Hematopoietic multipotent progenitor cell (in vitro differentiated cells): Measurements from ENCODE around the gene DGKG. TPM values are rescaled to one million over a fixed set of nuclear protein-coding genes. Genes with fewer than 3 reads are reported as not detected.

Source experiments
- DNase-seq, 3 donors: peaks; one replicate each; pipeline ENCODE4 v3.0.0-alpha.2; 2011 to 2015; ENCODE audit warnings: low read depth in 2 of 3, low spot score in 2 of 3
- total RNA-seq: library from RNA; depleted of rRNA; stranded (reverse); fragments of >200 nt; gene quantifications from one replicate; pipeline ENCODE4 v1.2.3, GENCODE V29; 2012

DGKG gene
- total RNA-seq, 1 donor, result 6.2 TPM

DNA sequence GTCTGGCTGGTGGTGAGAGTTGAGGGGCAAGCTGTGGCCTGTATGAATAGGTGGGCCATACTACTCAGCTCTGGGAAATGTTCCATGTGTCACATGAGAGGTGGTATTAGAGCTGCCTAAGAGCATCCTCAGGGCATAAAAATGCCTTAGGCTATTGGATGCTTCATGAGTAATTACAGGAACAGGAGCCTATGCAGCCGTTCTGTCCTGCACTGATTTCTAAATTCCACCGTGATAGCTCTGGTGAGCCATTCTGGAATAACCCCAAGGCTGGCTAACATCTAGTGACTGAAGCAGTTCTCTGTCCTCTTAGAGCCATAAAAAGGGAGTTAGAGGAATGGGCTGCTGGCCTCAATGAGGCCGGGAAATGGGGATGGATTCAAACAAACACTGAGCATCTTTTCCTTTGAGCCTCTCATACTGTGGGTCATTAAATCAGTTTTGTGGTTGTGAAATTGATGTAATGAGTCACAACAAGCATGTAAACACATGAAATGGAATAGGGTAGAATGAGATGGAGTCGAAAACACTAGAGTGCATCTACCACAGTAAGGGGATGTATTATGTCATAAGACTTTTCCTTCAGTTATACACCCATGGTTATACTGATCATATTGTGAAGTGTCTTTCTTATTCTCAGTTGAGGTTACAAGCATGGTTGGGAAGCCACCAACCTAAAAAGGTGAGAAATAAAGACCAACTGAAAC is 41.0 kb downstream of the DGKG start:
- DNase-seq, result no peak

DNA sequence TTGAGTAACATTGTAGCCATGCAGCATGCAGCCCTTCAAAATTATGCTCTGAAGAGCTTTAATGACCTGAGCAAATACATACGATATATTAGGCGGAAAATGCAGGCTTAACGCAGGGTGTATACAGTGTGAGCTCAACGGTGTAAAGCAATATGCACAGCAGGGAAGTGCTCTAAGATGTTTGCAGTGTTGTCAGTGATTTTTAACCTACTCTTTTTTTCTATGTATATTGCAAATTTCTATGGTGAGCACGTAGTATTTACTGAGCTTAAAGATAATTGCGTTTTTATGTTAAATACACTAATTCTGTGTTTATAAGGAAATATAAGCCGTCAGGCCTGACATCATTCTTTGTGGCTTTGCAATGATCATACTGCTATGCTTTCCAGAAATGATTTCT is 42.1 kb downstream of the DGKG start:
- no peak for DNase-seq

DNA sequence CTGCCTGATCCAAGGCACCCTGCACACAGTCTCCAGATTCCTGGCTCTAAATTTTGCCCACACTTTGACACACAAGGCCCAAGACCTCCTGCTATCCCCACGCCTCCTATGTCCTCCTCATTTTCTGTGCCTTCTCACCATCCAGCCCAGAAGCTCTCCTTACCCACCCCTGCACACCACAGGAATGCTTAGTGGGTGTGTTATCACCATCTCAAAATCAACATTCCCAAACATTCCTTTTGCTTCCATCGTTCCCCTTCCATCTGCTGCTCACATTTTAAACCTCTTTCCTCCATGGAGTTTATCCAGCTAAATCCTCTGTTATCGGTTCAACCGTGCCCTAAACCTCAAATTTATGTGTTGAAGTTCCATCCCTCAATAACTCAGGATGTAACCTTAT is 43.9 kb downstream of the DGKG start:
- no peak for DNase-seq

DNA sequence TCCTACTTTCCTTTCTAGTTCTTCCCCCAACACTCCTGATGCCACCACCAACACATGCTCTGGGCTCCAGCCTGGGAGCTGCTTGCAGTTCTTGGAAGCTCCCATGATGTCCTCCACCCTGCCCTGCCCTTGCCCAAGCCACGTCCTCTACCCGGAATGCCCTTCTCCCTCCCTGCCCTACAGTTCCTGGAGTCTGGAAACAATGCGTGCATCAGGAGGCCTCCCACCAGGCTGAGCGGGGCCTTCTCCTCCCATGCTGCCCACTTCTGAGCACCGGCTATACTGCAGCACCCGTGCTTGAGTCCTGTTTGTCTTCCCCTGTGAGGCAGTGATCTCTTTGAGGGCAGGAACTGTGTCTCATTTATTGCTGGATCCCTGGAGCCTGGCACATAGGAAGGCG is 44.6 kb downstream of the DGKG start:
- no peak for DNase-seq

DNA sequence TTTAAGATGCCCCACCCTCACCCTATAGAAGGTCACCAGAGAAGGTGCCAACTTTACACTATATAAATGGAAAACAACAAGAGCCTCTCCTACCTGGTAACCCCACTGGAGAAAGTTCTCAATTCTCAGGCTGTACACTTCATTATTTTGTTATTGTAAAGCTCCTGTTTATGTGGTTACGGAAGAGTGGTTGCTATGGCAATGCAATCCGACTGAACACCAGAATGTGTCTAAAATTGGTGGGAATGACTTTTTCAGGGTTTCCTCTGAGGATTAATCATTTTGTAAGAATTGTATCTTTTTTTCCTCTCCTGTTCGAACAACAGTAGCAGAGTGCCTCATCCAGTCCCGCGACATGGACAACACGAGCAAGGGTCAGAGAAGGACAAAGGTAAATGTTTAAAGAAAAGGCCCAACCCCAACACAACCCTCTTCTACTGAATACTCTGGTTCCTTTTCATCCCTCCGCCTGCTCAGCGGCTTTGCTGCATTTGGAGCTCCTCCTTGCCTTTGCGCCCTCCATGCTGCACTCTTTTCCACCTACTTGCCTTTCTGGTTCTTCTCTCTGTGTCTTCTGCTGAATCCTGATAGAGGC is 45.3 kb downstream of the DGKG start:
- DNase-seq, result no peak

DNA sequence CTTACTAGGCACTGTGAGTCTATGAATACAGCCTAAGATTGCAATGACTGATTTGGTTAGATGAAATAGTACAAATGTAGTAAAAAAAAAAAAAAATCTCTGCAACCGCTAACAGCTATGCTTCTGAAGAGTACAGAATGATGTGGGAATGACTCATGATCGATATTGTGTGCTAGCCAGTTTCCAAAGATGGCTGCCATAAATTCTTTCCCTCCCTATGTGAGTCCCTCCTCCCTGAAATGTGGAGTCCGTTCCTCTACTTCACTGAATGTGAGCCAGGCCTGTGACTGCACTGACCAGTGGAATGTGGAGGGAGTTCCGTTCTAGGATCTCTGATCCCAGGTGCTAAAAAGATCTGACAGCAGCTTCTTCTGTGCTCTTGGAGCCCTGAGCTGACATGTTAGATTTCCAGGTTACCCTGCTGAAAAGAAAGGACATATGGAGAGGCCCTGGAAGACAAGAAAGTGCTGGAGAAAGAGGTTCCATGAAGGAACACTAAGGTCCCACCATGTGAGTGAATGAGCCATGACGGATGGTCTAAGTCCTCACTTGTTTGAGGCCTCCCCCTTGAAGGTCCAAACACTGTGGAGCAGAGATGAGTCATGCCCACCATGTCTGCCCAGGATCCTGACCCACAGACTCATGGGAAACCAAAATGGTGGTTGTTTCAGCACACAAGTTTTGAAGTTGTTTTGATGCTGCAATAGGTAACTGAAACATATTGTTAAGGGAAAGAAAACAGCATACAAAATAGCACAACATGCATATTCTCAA is 46.3 kb downstream of the DGKG start:
- no peak for DNase-seq

DNA sequence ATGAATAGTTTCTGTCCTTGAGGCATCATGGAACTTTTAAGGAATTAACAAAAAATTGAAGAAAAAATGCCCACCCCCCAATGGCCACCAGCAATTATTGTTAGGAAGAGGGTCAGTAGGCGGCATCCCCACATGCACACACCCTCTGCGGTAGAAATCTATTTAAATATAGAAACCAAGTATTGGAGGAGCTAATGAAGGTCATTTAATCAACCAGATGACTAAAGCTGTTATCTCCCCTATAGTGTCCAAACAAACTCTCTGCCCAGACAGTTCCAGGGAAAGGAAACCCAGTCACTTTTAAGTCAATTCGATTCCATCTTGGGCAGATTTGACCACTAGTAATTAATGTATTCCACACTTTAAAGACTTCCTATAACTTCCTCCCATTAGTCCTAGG is 47.1 kb downstream of the DGKG start:
- DNase-seq, result no peak

DNA sequence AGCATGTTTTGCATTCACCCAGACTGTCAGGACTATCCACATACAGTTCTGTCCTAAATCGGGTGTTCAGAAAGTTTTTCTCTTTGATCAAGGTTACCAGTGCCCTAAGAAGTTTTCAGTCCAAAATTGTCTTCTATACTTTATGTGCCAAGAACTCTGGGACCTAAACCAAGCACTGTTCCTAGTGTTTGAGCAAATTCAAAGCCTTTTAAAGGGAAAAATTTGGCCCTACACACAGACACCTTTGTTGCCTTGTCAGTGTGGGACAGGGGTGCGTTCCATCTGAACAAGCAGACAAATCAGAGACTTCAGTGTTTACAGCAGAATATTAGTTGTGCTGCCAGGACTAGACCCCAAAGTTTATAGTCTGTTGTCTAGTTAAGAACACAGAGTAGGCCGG is 50.6 kb downstream of the DGKG start:
- no peak for DNase-seq

DNA sequence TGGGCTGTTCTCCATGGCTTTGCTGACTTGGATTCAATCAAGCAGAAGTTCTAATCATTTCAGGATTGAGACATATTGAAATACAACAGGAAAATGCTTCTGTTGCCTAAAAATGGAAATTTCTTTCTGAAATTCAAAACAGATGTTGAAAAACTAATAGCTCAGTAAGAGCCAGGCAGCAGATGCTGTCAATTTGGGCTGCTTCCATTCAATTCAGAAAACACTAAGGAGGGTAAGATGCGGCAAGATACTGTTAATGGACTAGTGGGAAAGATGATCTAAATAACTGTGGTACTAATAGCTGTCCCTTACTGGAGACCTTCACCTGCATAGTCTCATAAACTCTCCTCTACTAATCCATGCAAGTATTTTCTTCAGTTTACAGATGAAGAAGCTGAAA is 53.5 kb downstream of the DGKG start:
- DNase-seq, result no peak

DNA sequence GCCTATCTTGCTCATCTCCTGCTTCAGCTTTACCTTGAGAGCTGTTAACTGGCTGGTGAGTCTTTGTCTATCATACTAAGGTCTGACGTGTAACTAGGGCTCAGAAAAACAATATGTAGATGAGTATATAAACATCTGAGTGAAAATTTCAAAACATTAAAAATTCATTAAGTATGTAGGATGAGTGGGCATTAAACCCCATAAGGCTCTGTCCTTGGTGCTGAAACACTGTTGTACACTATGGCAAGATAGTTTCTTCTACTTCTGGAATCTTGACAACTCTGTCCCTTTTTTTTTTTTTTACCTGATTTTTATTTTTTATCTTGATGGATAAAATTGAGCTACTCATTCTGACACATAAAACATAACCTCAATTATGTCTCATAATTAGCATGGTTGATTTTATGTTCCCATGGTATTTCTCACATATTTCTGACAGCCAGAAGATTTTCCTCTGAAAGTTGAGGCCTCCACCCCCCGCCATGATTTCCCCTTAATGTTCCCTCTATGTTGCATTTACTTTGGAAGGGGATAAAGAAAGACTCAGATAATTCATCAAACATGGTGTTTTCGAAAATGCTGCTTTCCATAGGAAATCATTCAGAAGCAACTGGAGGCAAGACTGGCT is 54.3 kb downstream of the DGKG start:
- DNase-seq, result peak in 2 of 3 donors; percentile 37 to 84

DNA sequence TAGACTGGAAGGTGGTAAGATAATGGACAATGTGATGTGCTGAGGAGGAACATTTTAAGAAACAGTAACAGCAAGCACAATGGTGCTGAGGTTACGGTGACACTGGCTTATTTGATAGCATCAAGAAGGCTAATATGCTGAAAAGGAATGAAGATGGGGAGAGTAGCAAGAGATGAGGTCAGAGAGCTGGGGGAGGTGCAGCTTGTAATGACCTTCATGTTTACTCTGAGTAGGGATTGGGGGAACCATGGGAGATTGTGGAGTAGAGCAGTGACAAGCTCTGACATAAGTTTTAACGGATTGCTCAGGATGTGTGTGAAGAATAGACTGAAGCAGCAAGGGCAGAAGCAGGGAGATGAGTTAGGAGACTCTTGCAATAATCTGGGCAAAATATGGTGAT is 56.7 kb downstream of the DGKG start:
- no peak for DNase-seq

DNA sequence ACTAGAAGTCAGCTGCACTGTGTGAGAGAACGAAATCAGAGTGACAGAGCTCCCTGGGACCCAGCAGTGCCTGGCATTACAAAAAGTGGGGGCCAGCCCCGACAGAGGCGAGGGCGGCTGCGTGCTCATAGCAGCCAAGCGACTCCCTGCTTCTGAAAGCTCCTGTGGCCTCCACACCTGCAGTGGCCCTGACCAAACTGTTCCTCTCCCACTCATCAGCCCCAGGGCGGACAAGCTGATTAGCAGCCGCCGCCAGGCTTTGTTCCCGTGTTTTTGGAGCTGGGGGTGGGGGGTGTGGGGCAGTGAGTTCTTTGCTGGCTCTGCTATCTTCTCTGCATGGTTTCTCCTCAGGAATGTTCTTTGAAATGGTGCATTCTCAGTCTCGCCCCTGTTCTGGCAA is 58.1 kb downstream of the DGKG start:
- no peak for DNase-seq

DNA sequence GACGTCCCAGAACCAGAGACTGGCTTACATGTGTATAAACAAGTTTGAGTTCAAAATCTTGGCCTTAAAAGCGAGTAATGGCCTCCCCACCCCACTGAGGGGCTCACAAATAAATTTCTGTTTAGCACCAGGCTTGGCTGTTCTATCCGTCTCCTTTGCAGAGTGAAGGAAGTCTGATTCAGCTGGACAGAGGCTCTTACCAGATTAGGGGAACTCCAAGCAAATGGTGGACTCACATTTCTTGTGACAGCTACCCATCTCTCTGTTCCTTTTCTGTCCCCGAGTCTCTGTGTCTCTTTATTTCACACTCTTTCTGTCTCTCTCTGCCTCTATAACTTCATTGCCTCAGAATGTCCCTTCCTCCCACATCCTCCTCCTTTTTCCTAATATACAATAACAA is 62.7 kb downstream of the DGKG start:
- no peak for DNase-seq

DNA sequence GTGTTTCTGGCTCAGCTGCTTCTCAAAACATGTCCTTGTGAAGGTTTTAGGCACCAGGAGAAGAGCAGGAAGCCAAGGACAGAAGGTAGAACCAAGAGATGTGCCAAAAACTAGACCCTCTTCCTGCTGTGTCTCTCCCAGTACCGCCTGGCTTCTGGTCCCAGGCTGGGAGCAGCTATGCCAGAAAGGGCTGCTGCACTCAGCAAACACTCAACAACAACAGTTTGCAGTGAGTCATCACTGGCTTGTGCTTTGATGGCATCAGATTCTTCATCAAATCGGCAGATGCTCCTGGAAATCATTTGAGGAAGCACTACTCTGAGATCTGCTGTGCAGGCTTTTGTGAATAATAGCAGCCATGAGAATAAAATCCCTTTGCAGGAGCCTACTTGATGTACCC is 63.2 kb downstream of the DGKG start:
- DNase-seq, result no peak

DNA sequence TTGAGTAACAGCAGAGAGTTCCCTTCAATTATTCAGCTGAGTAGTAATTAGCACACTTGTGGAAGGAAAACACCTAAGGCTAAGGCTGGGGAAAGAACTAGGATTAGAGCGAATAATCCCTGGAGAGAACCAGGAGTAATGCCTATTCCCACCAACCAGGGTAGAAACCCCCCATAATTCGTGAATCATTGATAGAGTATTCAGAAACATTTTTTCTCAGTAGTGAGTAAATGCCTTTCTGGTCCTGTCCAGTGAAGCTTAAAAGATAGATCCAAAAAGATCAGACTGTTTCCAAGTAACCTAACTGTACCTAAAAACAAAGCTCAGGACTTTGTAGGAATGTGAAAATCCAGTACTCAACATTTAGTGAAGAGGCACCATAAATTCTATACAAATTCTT is 71.2 kb downstream of the DGKG start:
- DNase-seq, result no peak

DNA sequence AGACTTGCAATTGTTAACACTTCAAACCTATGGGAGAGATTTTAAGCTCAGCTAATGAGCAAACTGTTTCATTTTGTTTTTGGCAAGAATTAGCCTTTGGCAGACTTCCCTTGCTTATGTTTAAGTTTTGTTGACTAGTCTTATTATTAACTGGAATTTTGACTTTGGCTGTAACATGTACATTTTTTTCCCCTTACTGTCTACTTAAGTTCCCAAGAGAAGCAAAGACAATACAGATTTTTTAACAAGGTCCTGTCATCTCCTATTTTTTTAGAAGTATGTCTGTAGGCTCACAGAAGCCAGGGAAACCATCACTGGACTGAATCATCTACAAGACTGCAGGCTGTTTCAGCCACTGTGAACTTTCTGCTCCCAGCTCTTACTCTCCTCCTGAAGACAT is 74.3 kb downstream of the DGKG start:
- no peak for DNase-seq

DNA sequence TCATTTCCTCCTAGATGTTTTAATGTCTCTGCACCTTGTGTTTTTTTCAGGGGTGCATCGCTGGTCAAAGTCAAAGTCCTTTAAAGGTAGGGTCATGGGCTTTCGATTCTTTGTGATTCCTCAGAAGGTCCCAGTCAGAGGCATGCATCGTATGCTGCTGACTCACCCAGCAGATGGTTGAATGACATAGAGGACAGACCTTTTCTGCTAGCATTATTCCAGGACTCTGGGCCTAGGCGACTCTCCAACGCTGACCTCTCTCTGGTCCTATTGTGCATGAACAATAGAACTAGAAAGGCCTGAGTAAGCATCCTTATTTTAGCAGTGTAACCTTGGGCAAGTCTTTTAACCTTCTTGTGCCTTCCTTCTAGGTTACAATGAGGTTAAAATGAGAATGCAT is 75.9 kb downstream of the DGKG start:
- DNase-seq, result no peak

DNA sequence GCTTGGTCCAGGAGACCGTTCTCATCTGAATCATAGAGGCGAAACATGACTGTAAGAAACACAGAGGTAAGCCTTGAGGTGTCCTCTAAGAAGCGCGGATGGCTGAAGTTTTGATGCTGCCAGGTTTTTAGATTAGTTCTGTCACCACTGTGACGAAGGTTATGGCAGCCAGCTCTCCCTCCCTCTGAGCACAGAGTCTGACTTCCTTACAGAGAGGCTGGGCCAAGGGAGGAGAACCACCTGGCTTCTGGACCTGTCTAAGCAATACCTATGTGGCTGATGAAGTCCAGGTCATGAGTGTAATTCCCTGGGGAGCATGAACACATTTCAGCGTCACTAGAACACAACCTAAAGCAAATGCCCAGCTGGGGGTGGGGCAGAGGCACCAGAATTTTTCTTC is 77.4 kb downstream of the DGKG start:
- DNase-seq, result no peak

DNA sequence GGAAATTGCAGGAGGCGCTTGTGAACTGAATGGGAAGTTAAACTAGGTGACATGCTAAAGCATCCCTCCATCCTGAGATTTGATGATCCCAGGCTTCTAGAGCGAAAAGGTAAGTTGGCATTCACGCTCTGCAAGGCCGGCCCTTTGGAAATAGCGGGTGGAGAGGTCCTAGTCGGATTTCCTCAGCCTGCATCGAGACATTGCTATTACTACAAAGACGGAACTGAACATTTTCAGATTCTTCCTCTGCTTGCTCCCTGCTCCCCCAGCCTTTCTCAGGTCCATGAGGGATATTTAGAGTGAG is 77.7 kb downstream of the DGKG start:
- DNase-seq, result no peak

DNA sequence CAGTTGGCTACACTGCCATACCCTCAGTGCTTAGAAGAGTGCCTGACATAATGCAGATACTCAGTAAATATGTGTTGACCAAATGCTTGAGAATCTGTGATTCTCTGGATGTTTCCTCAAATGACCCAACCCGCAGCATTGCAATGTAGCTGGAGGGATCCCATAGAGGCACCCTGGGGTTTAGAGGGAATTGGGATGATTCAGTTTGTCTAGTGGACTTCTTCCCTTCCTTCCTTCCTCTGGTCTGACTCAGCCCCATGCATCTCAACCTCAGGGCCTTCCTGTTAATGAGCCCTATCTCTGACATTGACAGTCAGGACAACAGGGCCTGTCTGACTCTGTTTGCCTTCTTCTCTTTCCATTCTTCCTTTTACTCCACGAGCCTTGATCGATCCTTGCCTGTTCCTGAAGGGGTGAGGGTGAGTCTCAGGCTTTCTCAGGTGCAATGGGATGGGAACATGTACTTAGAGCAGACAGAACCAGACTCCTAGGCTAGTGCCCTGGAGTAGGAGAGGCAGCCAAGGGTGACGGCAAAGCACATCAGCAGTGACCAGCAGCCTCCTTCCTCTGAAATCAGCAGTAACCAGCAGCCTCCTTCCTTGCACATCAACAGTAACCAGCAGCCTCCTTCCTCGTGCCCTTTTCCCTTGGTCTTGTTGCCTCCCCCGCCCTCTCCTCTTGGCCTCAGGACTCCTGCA is 78.2 kb downstream of the DGKG start:
- DNase-seq, result no peak

DNA sequence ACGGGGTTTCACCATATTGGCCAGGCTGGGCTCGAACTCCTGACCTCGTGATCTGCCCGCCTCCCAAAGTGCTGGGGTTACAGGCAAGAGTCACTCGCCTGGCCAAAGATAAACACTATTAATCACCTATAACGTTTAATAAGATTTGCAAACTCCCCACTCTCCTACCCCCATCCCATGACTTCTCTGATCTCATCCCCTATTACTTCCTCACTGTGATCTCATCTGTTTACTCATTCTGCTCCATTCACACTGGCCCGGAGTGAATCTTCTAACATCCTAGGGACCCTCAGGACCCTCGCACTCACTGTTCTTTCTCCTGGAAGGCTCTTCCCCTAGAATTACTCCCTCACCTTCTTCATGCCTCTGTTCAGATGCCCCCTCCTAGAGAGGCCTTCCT is 78.9 kb downstream of the DGKG start:
- DNase-seq, result no peak
